Subcutaneous adipose tissue (tissue), 4 donors: ENCODE measurements around the gene KPRP. TPM values are rescaled to one million over a fixed set of nuclear protein-coding genes. Genes with fewer than 3 reads are reported as not detected.

Experiments used
- total RNA-seq, 4 donors: library from RNA; depleted of rRNA; stranded (reverse); fragments of >200 nt; gene quantifications; one replicate each; pipeline ENCODE4 v1.1.0, GENCODE V29; 2016
- TF ChIP-seq, protein P1 (sequence below): fragments of 450-650 bp; IDR thresholded peaks from one replicate; pipeline ENCODE4 v1.5.1; 2016; ENCODE audit warnings: low read depth, mild to moderate bottlenecking, control low read depth, antibody characterized with exemption, moderate library complexity

KPRP gene
- total RNA-seq, 4 donors from 2014 or later = not detected

DNA sequence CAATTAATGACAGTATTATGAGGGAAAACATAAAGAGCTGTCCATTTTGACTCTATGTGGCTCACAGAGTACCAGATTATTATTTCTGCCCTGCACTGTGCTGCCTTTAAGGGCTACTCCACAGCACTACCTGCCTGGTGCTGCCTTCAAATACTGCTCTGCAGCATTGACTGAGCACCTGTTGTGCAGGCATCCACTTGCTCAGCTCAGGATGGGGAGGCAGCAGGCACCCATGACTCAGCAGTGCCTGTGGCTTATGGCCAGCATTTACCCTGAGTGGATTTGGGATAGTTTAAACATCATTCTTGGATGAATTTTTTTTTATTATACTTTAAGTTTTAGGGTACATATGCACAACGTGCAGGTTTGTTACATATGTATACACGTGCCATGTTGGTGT, 953 bp upstream of the KPRP start:
- TF ChIP-seq, protein P1, sequence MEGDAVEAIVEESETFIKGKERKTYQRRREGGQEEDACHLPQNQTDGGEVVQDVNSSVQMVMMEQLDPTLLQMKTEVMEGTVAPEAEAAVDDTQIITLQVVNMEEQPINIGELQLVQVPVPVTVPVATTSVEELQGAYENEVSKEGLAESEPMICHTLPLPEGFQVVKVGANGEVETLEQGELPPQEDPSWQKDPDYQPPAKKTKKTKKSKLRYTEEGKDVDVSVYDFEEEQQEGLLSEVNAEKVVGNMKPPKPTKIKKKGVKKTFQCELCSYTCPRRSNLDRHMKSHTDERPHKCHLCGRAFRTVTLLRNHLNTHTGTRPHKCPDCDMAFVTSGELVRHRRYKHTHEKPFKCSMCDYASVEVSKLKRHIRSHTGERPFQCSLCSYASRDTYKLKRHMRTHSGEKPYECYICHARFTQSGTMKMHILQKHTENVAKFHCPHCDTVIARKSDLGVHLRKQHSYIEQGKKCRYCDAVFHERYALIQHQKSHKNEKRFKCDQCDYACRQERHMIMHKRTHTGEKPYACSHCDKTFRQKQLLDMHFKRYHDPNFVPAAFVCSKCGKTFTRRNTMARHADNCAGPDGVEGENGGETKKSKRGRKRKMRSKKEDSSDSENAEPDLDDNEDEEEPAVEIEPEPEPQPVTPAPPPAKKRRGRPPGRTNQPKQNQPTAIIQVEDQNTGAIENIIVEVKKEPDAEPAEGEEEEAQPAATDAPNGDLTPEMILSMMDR = no peak

DNA sequence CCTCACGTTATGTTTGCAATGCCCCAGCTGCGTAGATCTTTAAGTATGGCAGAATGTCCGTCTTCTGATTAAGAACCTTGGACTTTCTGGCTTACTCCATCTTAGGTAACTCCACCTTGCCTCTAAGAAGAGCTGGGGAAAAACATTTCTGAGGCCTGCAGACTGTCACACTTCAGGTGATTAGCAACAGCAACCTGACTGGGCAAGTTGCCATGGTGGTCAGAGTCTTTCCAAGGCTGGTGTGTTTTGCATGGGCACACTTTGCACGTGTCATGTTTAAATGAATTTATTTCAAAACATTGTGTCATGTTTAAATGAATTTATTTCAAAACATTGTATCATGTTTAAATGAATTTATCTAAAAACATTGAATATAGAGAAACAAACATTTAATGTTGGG, 811 bp downstream of the KPRP start:
- TF ChIP-seq, protein P1 = no peak

DNA sequence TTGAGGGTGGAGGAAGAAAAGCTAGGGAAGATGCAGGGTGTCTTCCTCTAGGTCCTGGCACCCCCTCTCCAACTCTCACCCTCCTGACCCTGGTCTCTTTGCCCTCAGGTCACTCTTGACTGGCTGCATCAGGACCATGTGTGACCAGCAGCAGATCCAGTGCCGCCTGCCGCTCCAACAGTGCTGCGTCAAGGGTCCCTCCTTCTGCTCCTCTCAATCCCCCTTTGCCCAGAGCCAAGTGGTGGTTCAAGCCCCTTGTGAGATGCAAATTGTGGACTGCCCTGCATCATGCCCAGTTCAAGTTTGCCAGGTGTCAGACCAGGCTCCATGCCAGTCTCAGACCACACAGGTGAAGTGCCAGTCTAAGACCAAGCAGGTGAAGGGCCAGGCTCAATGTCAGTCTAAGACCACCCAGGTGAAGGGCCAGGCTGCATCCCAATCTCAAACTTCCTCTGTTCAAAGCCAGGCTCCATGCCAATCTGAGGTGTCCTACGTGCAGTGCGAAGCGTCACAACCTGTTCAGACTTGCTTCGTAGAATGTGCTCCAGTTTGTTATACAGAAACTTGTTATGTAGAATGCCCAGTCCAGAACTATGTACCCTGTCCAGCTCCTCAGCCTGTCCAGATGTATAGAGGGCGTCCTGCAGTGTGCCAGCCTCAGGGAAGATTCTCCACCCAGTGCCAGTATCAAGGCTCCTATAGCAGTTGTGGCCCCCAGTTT, 1.8 kb downstream of the KPRP start:
- TF ChIP-seq, protein P1 = no peak

DNA sequence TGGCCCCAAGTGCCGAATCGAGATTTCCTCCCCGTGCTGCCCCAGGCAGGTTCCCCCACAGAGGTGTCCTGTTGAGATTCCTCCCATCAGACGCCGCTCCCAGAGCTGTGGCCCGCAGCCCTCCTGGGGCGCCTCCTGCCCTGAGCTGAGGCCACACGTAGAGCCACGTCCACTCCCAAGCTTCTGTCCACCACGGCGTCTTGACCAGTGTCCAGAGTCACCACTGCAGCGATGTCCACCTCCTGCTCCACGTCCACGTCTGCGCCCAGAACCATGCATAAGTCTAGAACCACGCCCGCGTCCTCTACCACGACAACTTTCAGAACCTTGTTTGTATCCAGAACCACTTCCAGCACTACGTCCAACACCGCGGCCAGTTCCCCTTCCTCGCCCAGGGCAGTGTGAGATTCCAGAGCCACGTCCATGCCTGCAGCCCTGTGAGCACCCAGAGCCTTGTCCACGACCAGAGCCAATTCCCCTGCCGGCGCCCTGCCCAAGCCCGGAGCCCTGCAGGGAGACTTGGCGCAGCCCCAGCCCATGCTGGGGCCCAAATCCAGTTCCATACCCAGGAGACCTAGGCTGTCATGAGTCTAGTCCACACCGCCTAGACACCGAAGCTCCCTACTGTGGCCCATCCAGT, 2.8 kb downstream of the KPRP start:
- TF ChIP-seq, protein P1 = no peak

GRCh38 chr1:152761609-152762213, 3.9 kb downstream of the KPRP start:
- TF ChIP-seq, protein P1 = no peak

DNA sequence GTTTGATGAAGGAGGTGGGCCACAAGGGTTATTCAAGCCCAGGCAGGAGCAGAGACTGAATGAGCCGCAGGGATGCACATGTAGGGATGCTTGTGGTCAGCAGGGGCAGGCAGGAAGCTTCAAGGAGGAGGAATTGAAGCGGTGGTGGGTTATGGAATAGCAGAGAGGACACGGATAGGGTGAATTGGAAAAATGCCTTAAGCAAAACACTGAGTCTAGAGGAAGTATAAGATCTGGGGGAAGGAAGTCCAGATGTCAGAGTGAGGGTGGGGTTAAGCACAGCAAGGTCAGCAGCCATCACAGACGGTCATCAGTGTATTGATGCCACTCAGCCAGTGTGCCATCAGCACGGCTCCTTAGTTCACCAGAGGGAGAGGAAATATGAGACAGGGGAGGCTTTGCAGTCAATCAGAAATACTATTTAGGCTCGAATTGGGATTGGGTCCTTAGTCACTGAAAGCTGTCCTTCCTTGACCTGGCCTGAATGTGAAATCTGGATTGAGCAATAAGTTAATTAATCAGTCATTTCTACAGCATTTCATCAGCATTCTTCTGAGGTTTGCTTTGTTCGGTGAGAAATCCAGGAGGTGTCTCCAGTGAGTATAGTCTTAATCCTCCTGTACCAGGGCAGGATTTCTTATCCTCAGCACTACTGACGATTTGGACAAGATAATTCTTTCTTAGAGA, 11.2 kb downstream of the KPRP start:
- TF ChIP-seq, protein P1 = no peak

GRCh38 chr1:152770411-152770810, 12.6 kb downstream of the KPRP start:
- TF ChIP-seq, protein P1 = no peak
